GM23338 (cell line): ENCODE data around the gene ZNF555. TPM values are rescaled to one million over a fixed set of nuclear protein-coding genes. Genes with fewer than 3 reads are reported as not detected.

Experiments used
- ATAC-seq: fragments of 200-7000 bp; cut with Tn5 transposase; 3 replicates; pipeline ENCODE4 v1.9.1; 2020
- DNase-seq: peaks from one replicate; pipeline ENCODE4 v3.0.0-alpha.2; 2015; ENCODE audit warnings: low spot score
- H2AFZ ChIP-seq: fragments of 200-600 bp; sonication (generic); 2 replicates; pipeline ENCODE4 v1.8.0; 2016; ENCODE audit warnings: antibody characterized with exemption, mild to moderate bottlenecking, moderate library complexity
- H3F3A ChIP-seq: fragments of 200-600 bp; sonication (generic); replicated peaks from 2 replicates; pipeline ENCODE4 v1.8.0; 2017; ENCODE audit warnings: antibody characterized with exemption, mixed run types, low read depth
- H3K27ac ChIP-seq: fragments of 200-600 bp; sonication (generic); 2 replicates; pipeline ENCODE4 v1.6.1; 2016; ENCODE audit warnings: low read depth
- H3K27me3 ChIP-seq: fragments of 200-600 bp; sonication (generic); 2 replicates; pipeline ENCODE4 v1.8.0; 2016; ENCODE audit warnings: mild to moderate bottlenecking, mixed run types, moderate library complexity; ENCODE audit not compliant: insufficient read depth
- H3K36me3 ChIP-seq: fragments of 200-600 bp; sonication (generic); 2 replicates; pipeline ENCODE4 v1.8.0; 2016; ENCODE audit warnings: mild to moderate bottlenecking; ENCODE audit not compliant: insufficient read depth
- H3K4me1 ChIP-seq: fragments of 200-600 bp; sonication (generic); 2 replicates; pipeline ENCODE4 v1.8.0; 2016; ENCODE audit warnings: mild to moderate bottlenecking, moderate library complexity; ENCODE audit not compliant: insufficient read depth
- H3K4me2 ChIP-seq: fragments of 200-600 bp; sonication (generic); 2 replicates; pipeline ENCODE4 v1.7.1; 2017; ENCODE audit warnings: mixed run types
- H3K4me3 ChIP-seq: fragments of 200-600 bp; sonication (generic); 2 replicates; pipeline ENCODE4 v1.6.1; 2016; ENCODE audit warnings: mixed run types
- H3K79me2 ChIP-seq: fragments of 200-600 bp; sonication (generic); replicated peaks from 2 replicates; pipeline ENCODE4 v1.8.0; 2017; ENCODE audit warnings: mild to moderate bottlenecking; ENCODE audit not compliant: insufficient read depth
- H3K9me2 ChIP-seq: fragments of 200-600 bp; sonication (generic); 2 replicates; pipeline ENCODE4 v1.8.0; 2017; ENCODE audit not compliant: insufficient read depth
- H4K20me1 ChIP-seq: fragments of 200-600 bp; sonication (generic); replicated peaks from 2 replicates; pipeline ENCODE4 v1.8.0; 2017; ENCODE audit warnings: mild to moderate bottlenecking; ENCODE audit not compliant: insufficient read depth
- H3K27ac Mint-ChIP-seq: 2 replicates; pipeline ENCODE4 v1.8.0; 2020; ENCODE audit warnings: inconsistent platforms, mild to moderate bottlenecking, moderate library complexity, mixed read lengths
- H3K27me3 Mint-ChIP-seq: 3 replicates; pipeline ENCODE4 v1.8.0; 2022; ENCODE audit warnings: low read depth, mild to moderate bottlenecking, moderate library complexity, mixed read lengths, inconsistent platforms; ENCODE audit not compliant: insufficient read depth, poor library complexity
- H3K36me3 Mint-ChIP-seq: 3 replicates; pipeline ENCODE4 v1.8.0; 2021; ENCODE audit warnings: low read depth, mild to moderate bottlenecking, inconsistent platforms, moderate library complexity, mixed read lengths
- H3K4me1 Mint-ChIP-seq: 3 replicates; pipeline ENCODE4 v1.8.0; 2020; ENCODE audit warnings: mild to moderate bottlenecking, inconsistent platforms, mixed read lengths
- H3K4me3 Mint-ChIP-seq: 3 replicates; pipeline ENCODE4 v1.8.0; 2021; ENCODE audit warnings: moderate library complexity, mild to moderate bottlenecking, inconsistent platforms, mixed read lengths
- H3K9me3 Mint-ChIP-seq: 3 replicates; pipeline ENCODE4 v1.8.0; 2020; ENCODE audit warnings: moderate library complexity, mild to moderate bottlenecking, inconsistent platforms, mixed read lengths
- CTCF ChIP-seq, 2 experiments: fragments of 200-600 bp in 1 of 2; sonication (generic) in 1 of 2; conservative IDR thresholded peaks; 2 replicates each; pipeline versions ENCODE4 v1.5.1 to v1.6.1; 2016 to 2017; ENCODE audit warnings: antibody characterized with exemption in 2 of 2, low read depth in 2 of 2, mild to moderate bottlenecking in 2 of 2, moderate library complexity in 1 of 2
- ETS1 ChIP-seq: IDR thresholded peaks from 2 replicates; pipeline ENCODE4 v1.6.1; 2016; ENCODE audit warnings: antibody characterized with exemption
- NANOG ChIP-seq: IDR thresholded peaks from 2 replicates; pipeline ENCODE4 v1.6.1; 2016; ENCODE audit warnings: antibody characterized with exemption, borderline replicate concordance
- POLR2AphosphoS5 ChIP-seq: IDR thresholded peaks from 2 replicates; pipeline ENCODE4 v1.6.1; 2016; ENCODE audit warnings: antibody characterized with exemption, low read depth
- REST ChIP-seq: IDR thresholded peaks from one replicate; pipeline ENCODE4 v1.6.1; 2018; ENCODE audit warnings: antibody characterized with exemption; ENCODE audit not compliant: unreplicated experiment
- ZNF114 ChIP-seq: fragments of 250-450 bp; sonication (Bioruptor Pico); IDR thresholded peaks from 2 replicates; pipeline ENCODE4 v1.5.0; 2020; ENCODE audit warnings: mild to moderate bottlenecking, moderate library complexity
- polyA plus RNA-seq: library from polyadenylated mRNA; unstranded; fragments of >200 nt; fragmentation: Nextera tagmentation; extraction: Ambion mirVana; gene quantifications from 2 replicates; pipeline ENCODE4 v1.2.1, GENCODE V29; 2016
- total RNA-seq: library from RNA; depleted of rRNA; stranded (reverse); fragments of >200 nt; shearing (Covaris generic); gene quantifications from 2 replicates; pipeline ENCODE4 v1.2.3, GENCODE V29; 2014

The ZNF555 gene
- total and polyA plus RNA-seq, 2 experiments from 2014 or later, result 3.5 to 7.5 TPM

GRCh38 chr19:2795827-2796658 is 45.2 kb upstream of the ZNF555 start:
- Mint-ChIP-seq H3K9me3 (no peaks in the 10 kb centered on the region), H3K27ac (0 out of 2 replicates have a peak overlapping the region, but pooled peaks have one; percentile 48), H3K4me1 (peaks cover 6% of the 10 kb centered on the region; the same call in 1 of the 3 replicates), H3K36me3 (peaks cover 74% of the 10 kb centered on the region), H3K4me3 (no peak overlapping the region), H3K27me3 (peaks cover 11% of the 10 kb centered on the region)
- no peak for DNase-seq
- Histone ChIP-seq H3K4me1 (no peaks in the 10 kb centered on the region), H4K20me1 (peaks cover 16% of the 10 kb centered on the region; the same call in 1 of the 2 replicates), H3K79me2 (peaks cover 7% of the 10 kb centered on the region), H3K4me2 (no peak overlapping the region), H3K4me3 (no peak overlapping the region), H3K27me3 (no peaks in the 10 kb centered on the region), H2AFZ (no peak overlapping the region), H3K27ac (no peak overlapping the region), H3F3A (no peaks in the 10 kb centered on the region), H3K36me3 (peaks cover 11% of the 10 kb centered on the region), H3K9me2 (no peaks in the 10 kb centered on the region)
- TF ChIP-seq POLR2AphosphoS5 (no peak), ETS1 (no peak)
- no peak for ATAC-seq

- Histone ChIP-seq H4K20me1 (peaks cover 16% of the 10 kb centered on the region; the same call in 1 of the 2 replicates), H3K9me2 (no peaks in the 10 kb centered on the region), H3K4me3 (no peak overlapping the region), H3K4me2 (no peak overlapping the region), H3K27ac (no peak overlapping the region), H2AFZ (no peak overlapping the region), H3K36me3 (peaks cover 11% of the 10 kb centered on the region), H3K4me1 (no peaks in the 10 kb centered on the region), H3K27me3 (no peaks in the 10 kb centered on the region), H3F3A (no peaks in the 10 kb centered on the region), H3K79me2 (peaks cover 7% of the 10 kb centered on the region)
- H3K27ac Mint-ChIP-seq, result no peak overlapping the region
- ATAC-seq (no peak), DNase-seq (no peak)
- peaks cover 6% of the 10 kb centered on the region; the same call in 1 of the 3 replicates for H3K4me1 Mint-ChIP-seq
- peaks cover 77% of the 10 kb centered on the region for H3K36me3 Mint-ChIP-seq
- no peaks in the 10 kb centered on the region for H3K9me3 Mint-ChIP-seq
- no peak overlapping the region for H3K4me3 Mint-ChIP-seq
- TF ChIP-seq REST (no peak), CTCF (conservative IDR thresholded peaks at IDR 0.05; ENCODE audit: low read depth in 2 of 2) (no peak), ZNF114 (CRISPR knock-in tag) (no peak), ETS1 (no peak), POLR2AphosphoS5 (no peak), NANOG (no peak)
- peaks cover 11% of the 10 kb centered on the region for H3K27me3 Mint-ChIP-seq
Measured at GRCh38 chr19:2796659-2797266, 44.5 kb upstream of the ZNF555 start.
